ENCODE data around the gene EEF2K.
"Not testable (repeated sequence)": the region's sequence is repeated elsewhere in the genome, so short reads cannot be mapped to it uniquely, and the experiment has no call there.

The EEF2K gene

GRCh38 chr16:22291860-22292318 lies 85.8 kb downstream of the EEF2K start:
- FAIRE-seq (no peak), DNase-seq (ENCODE audit: low spot score) (no peak)

GRCh38 chr16:22292320-22292719 lies 86.2 kb downstream of the EEF2K start:
- DNase-seq (ENCODE audit: low spot score) (no peak), FAIRE-seq (no peak)

GRCh38 chr16:22293137-22294106 lies 87.3 kb downstream of the EEF2K start:
- DNase-seq (ENCODE audit: low spot score): no peak
- FAIRE-seq: no peak

- DNase-seq (ENCODE audit: low spot score): no peak
- FAIRE-seq: no peak
These were observed 90.4 kb downstream of the EEF2K start for GRCh38 chr16:22296225-22297113.

- FAIRE-seq (no peak), DNase-seq (ENCODE audit: low spot score) (peak; percentile 95)
These were observed 91.2 kb downstream of the EEF2K start, which contains the start of gene POLR3E for GRCh38 chr16:22297114-22297870. Gene POLR3E (plus strand): TSS chr16:22297409. CDS start chr16:22302969, 5,560 bp downstream.

GRCh38 chr16:22297871-22298733 lies 92.0 kb downstream of the EEF2K start:
- FAIRE-seq (peak; percentile 57), DNase-seq (ENCODE audit: low spot score) (peak; percentile 96)

GRCh38 chr16:22299036-22299435 lies 93.0 kb downstream of the EEF2K start:
- DNase-seq (ENCODE audit: low spot score) (no peak), FAIRE-seq (no peak)

GRCh38 chr16:22300427-22301071 lies 94.5 kb downstream of the EEF2K start:
- DNase-seq (ENCODE audit: low spot score) (peak; percentile 35), FAIRE-seq (no peak)

- not testable (repeated sequence) for DNase-seq (ENCODE audit: low spot score); FAIRE-seq
These were observed 95.3 kb downstream of the EEF2K start for GRCh38 chr16:22301423-22301822.

- FAIRE-seq (no peak), DNase-seq (ENCODE audit: low spot score) (no peak)
These were observed 96.8 kb downstream of the EEF2K start for GRCh38 chr16:22302776-22303363.

GRCh38 chr16:22304411-22304810 lies 98.3 kb downstream of the EEF2K start:
- DNase-seq (ENCODE audit: low spot score): no peak
- no peak for FAIRE-seq

- DNase-seq (ENCODE audit: low spot score): no peak
- no peak for FAIRE-seq
These were observed 100.7 kb downstream of the EEF2K start for GRCh38 chr16:22306788-22307187.

- FAIRE-seq (no peak), DNase-seq (ENCODE audit: low spot score) (no peak)
These were observed 101.8 kb downstream of the EEF2K start for GRCh38 chr16:22307838-22308237.

GRCh38 chr16:22308824-22309520 lies 102.9 kb downstream of the EEF2K start:
- no peak for FAIRE-seq

GRCh38 chr16:22311520-22311919 lies 105.4 kb downstream of the EEF2K start:
- FAIRE-seq: no peak
- DNase-seq (ENCODE audit: low spot score): no peak

More at GRCh38 chr16:22308824-22309520, 102.9 kb downstream of the EEF2K start:
- no peak for DNase-seq (ENCODE audit: low spot score)

GRCh38 chr16:22312897-22313781 lies 107.1 kb downstream of the EEF2K start:
- FAIRE-seq (no peak), DNase-seq (ENCODE audit: low spot score) (no peak)

- FAIRE-seq (no peak), DNase-seq (ENCODE audit: low spot score) (no peak)
These were observed 107.9 kb downstream of the EEF2K start for GRCh38 chr16:22313876-22314470.

All from RCC 7860 (cell line).